GM12872 (cell line): ENCODE results near the gene METTL14.

Experiments
- CTCF ChIP-seq: IDR thresholded peaks from 3 replicates; pipeline ENCODE4 v1.5.1; 2011; ENCODE audit warnings: low read depth, mild to moderate bottlenecking, low read length, moderate library complexity; ENCODE audit not compliant: insufficient read depth

The METTL14 gene

GRCh38 chr4:118756429-118756828, 71.2 kb downstream of the METTL14 start:
- TF ChIP-seq CTCF = no peak

GRCh38 chr4:118756958-118757357, 71.8 kb downstream of the METTL14 start:
- no peak for TF ChIP-seq CTCF

- no peak for TF ChIP-seq CTCF
These were observed 72.6 kb downstream of the METTL14 start for GRCh38 chr4:118757761-118758251.

GRCh38 chr4:118758293-118758692, 73.1 kb downstream of the METTL14 start:
- TF ChIP-seq CTCF = no peak

GRCh38 chr4:118759481-118759880, 74.3 kb downstream of the METTL14 start:
- TF ChIP-seq CTCF = no peak

- no peak for TF ChIP-seq CTCF
These were observed 74.9 kb downstream of the METTL14 start for GRCh38 chr4:118760092-118760491.

GRCh38 chr4:118760493-118760892, 75.3 kb downstream of the METTL14 start:
- TF ChIP-seq CTCF = no peak
